Endothelial cell of umbilical vein (primary cell): ENCODE data around the gene SPRY1. TPM values are rescaled to one million over a fixed set of nuclear protein-coding genes. Genes with fewer than 3 reads are reported as not detected.

Experiments
- BruUV-seq: library from RNA; stranded (reverse); fragments of 400-500 nt; replicated peaks from 2 replicates; lab custom pipeline; 2021; lab: Mats Ljungman, UMichigan
- CTCF ChIA-PET: fragments of 300-600, 350-600 bp; sonication (Branson Sonifier 250); formaldehyde crosslinking; loops from one replicate; lab custom pipeline; 2021; ENCODE audit warnings: antibody characterized with exemption, inconsistent platforms; lab: Charles Lee
- POLR2A ChIA-PET: fragments of 300-600, 350-600 bp; sonication (Branson Sonifier 250); formaldehyde crosslinking; loops from one replicate; lab custom pipeline; 2021; ENCODE audit warnings: antibody characterized with exemption, inconsistent platforms; lab: Charles Lee
- DNase-seq: peaks from one replicate; pipeline ENCODE4 v3.0.0-alpha.2; 2011; ENCODE audit warnings: low read depth, low spot score
- FAIRE-seq: peaks from 2 replicates; lab custom pipeline; 2011; peaks lifted over from hg19 to GRCh38; lab: Jason Lieb, UNC
- H2AFZ ChIP-seq: 2 replicates; pipeline ENCODE4 v1.6.0; 2012; ENCODE audit warnings: low read depth, low read length, control low read depth, inconsistent platforms
- H3K27ac ChIP-seq: 2 replicates; pipeline ENCODE4 v1.5.1; 2011; ENCODE audit warnings: low read depth, mild to moderate bottlenecking, control low read depth, low read length, moderate library complexity; ENCODE audit not compliant: insufficient read depth
- H3K27me3 ChIP-seq, 2 experiments: 2 replicates each; pipeline versions ENCODE4 v1.6.0 to v1.6.1; 2011; ENCODE audit warnings: low read length in 2 of 2, mixed read lengths in 1 of 2; ENCODE audit not compliant: control insufficient read depth in 2 of 2, insufficient read depth in 2 of 2
- H3K36me3 ChIP-seq, 2 experiments: 2 replicates in 1 of 2; 3 replicates in 1 of 2; pipeline ENCODE4 v1.5.1; 2011; ENCODE audit warnings: low read length in 2 of 2, mild to moderate bottlenecking in 1 of 2, moderate library complexity in 1 of 2; ENCODE audit not compliant: control insufficient read depth in 2 of 2, insufficient read depth in 2 of 2; ENCODE audit errors: extremely low read depth in 1 of 2
- H3K4me1 ChIP-seq: 3 replicates; pipeline ENCODE4 v1.5.1; 2011; ENCODE audit warnings: mild to moderate bottlenecking, low read length; ENCODE audit not compliant: control insufficient read depth, insufficient read depth; ENCODE audit errors: extremely low read depth
- H3K4me2 ChIP-seq: 2 replicates; pipeline ENCODE4 v1.6.1; 2011; ENCODE audit warnings: low read length, control low read depth, mixed read lengths; ENCODE audit not compliant: insufficient read depth
- H3K4me3 ChIP-seq, 3 experiments: fragments of 200-600 bp in 1 of 3; sonication (generic), shearing (Covaris generic) in 1 of 3; replicated peaks in 1 of 3; 2 replicates each; pipeline ENCODE4 v1.5.1; 2011 to 2016; ENCODE audit warnings: control low read depth in 3 of 3, low read length in 3 of 3, mild to moderate bottlenecking in 2 of 3, inconsistent platforms in 1 of 3, low read depth in 1 of 3, moderate library complexity in 1 of 3; ENCODE audit not compliant: insufficient read depth in 1 of 3
- H3K79me2 ChIP-seq: 2 replicates; pipeline ENCODE4 v1.6.0; 2012; ENCODE audit warnings: low read length, inconsistent platforms; ENCODE audit not compliant: control insufficient read depth, insufficient read depth
- H3K9ac ChIP-seq: replicated peaks from 2 replicates; pipeline ENCODE3; 2011; ENCODE audit warnings: low read length, control low read depth; ENCODE audit not compliant: insufficient read depth; ENCODE audit errors: extremely low read depth
- H3K9me1 ChIP-seq: replicated peaks from 3 replicates; pipeline ENCODE4 v1.6.0; 2011; ENCODE audit warnings: mild to moderate bottlenecking, low read length; ENCODE audit not compliant: control insufficient read depth, insufficient read depth; ENCODE audit errors: extremely low read depth
- H3K9me3 ChIP-seq: replicated peaks from 2 replicates; pipeline ENCODE4 v1.5.1; 2012; ENCODE audit warnings: low read length, inconsistent platforms; ENCODE audit not compliant: control insufficient read depth, insufficient read depth
- H4K20me1 ChIP-seq: replicated peaks from 2 replicates; pipeline ENCODE3; 2011; ENCODE audit warnings: mild to moderate bottlenecking, low read length; ENCODE audit not compliant: control insufficient read depth, insufficient read depth; ENCODE audit errors: extremely low read depth
- CTCF ChIP-seq, 2 donors: IDR thresholded peaks; 1 replicate in 1 of 2; 2 replicates in 1 of 2; pipeline ENCODE4 v1.5.1; 2011; ENCODE audit warnings: low read length in 2 of 2, mild to moderate bottlenecking in 2 of 2, moderate library complexity in 2 of 2, control low read depth in 1 of 2, inconsistent platforms in 1 of 2, low read depth in 1 of 2; ENCODE audit not compliant: insufficient read depth in 1 of 2; ENCODE audit errors: extremely low read depth in 1 of 2
- EZH2 ChIP-seq: IDR thresholded peaks from 2 replicates; pipeline ENCODE4 v1.6.1; 2012; ENCODE audit warnings: borderline replicate concordance, low read depth, mild to moderate bottlenecking, moderate library complexity, low read length, inconsistent platforms; ENCODE audit not compliant: severe bottlenecking
- FOS ChIP-seq: IDR thresholded peaks from 2 replicates; pipeline ENCODE4 v1.6.1; 2011; ENCODE audit warnings: mild to moderate bottlenecking, low read length, moderate library complexity, borderline replicate concordance; ENCODE audit not compliant: insufficient read depth
- GATA2 ChIP-seq: IDR thresholded peaks from 2 replicates; pipeline ENCODE4 v1.7.0; 2011; ENCODE audit warnings: low read depth, mild to moderate bottlenecking, moderate library complexity, mixed read lengths, low read length; ENCODE audit not compliant: insufficient read length, insufficient read depth
- JUN ChIP-seq: IDR thresholded peaks from 2 replicates; pipeline ENCODE4 v1.6.1; 2011; ENCODE audit warnings: borderline replicate concordance, low read depth; ENCODE audit not compliant: insufficient read length, insufficient read depth
- MAX ChIP-seq: IDR thresholded peaks from 2 replicates; pipeline ENCODE4 v1.6.1; 2011; ENCODE audit not compliant: insufficient read depth, insufficient read length
- MYC ChIP-seq: IDR thresholded peaks from one replicate; pipeline ENCODE4 v1.6.1; 2011; ENCODE audit warnings: mild to moderate bottlenecking, low read depth, low read length
- POLR2A ChIP-seq: IDR thresholded peaks from 2 replicates; pipeline ENCODE4 v1.6.1; 2012; ENCODE audit warnings: low read depth, mild to moderate bottlenecking, control low read depth, low read length
- POLR2AphosphoS5 ChIP-seq: IDR thresholded peaks from 2 replicates; pipeline ENCODE4 v1.6.1; 2012; ENCODE audit warnings: low read depth, mild to moderate bottlenecking, control low read depth, low read length, moderate library complexity; ENCODE audit not compliant: insufficient read depth
- dilution Hi-C: fragments of 300-500 bp; cut with MboI; formaldehyde crosslinking; loops from one replicate; pipeline ENCODE4 v1.15.0; 2019; ENCODE audit warnings: low sequenced_read_pairs; ENCODE audit not compliant: extremely low pct_ligation_motif_present
- intact Hi-C: fragments of 100-400 bp; cut with micrococcal nuclease; formaldehyde crosslinking; loops from one replicate; pipeline ENCODE4 v1.10.0; 2022
- polyA plus RNA-seq, 4 experiments: library from polyadenylated mRNA; depleted of rRNA in 3 of 4; stranded (reverse) in 3 of 4; unstranded in 1 of 4; fragments of >200 nt; gene quantifications; 2 replicates each; pipeline versions ENCODE4 v1.2.1 to v1.2.3, GENCODE V29; 2011 to 2012; ENCODE audit warnings: missing spikeins in 1 of 4
- total RNA-seq: library from RNA; stranded (reverse); gene quantifications from 2 replicates; pipeline ENCODE4 v1.2.3, GENCODE V29; 2021

The SPRY1 gene
- total and polyA plus RNA-seq, 2 donors (not counting 3 experiments of a cell fraction or from before 2014, with no cell fraction given): 14.1 to 43.7 TPM

- POLR2A ChIA-PET: no interaction called here
These were observed 17.8 kb upstream of the SPRY1 start for GRCh38 chr4:123378794-123379193.

More at GRCh38 chr4:123378794-123379193, 17.8 kb upstream of the SPRY1 start:
- Histone ChIP-seq H3K79me2 (no peaks in the 10 kb centered on the region), H2AFZ (peak overlapping the region; percentile 82), H3K4me3 (no peak overlapping the region), H3K36me3 (no peaks in the 10 kb centered on the region), H3K27ac (no peak overlapping the region), H3K27me3 (no peaks in the 10 kb centered on the region), H3K9ac (no peak overlapping the region), H3K9me1 (no peaks in the 10 kb centered on the region), H3K9me3 (no peaks in the 10 kb centered on the region), H3K4me2 (no peak overlapping the region), H4K20me1 (no peaks in the 10 kb centered on the region), H3K4me1 (peaks cover 12% of the 10 kb centered on the region)
- CTCF ChIA-PET: interaction anchor here (1.3 kb wide), 1 partner anchor 58 kb away, joined by 3 read pairs; no protein-coding TSS in a partner anchor
- dilution Hi-C loops (no loop called here), intact Hi-C loops (no loop called here)
- FAIRE-seq (peak; percentile 15), DNase-seq (no peak)
- no TSS peak for BruUV-seq
- TF ChIP-seq FOS (no peak), JUN (no peak), EZH2 (no peak), POLR2AphosphoS5 (no peak), MYC (no peak), GATA2 (no peak), CTCF (IDR thresholded peaks at IDR 0.05; ENCODE audit: extremely low read depth in 1 of 2, insufficient read depth in 1 of 2, low read depth in 1 of 2, low read length in 2 of 2) (no peak), MAX (no peak), POLR2A (no peak)
